Osteocyte (in vitro differentiated cells): ENCODE results near the gene DRAM1. TPM values are rescaled to one million over a fixed set of nuclear protein-coding genes. Genes with fewer than 3 reads are reported as not detected.

Experiments
- DNase-seq: peaks from one replicate; pipeline ENCODE4 v3.0.0; 2021; ENCODE audit warnings: mixed read lengths; ENCODE audit not compliant: unreplicated experiment; ENCODE audit errors: extremely low spot score
- H3K27ac Mint-ChIP-seq: one replicate; pipeline ENCODE4 v1.8.0; 2021; ENCODE audit warnings: mild to moderate bottlenecking, mixed read lengths; ENCODE audit not compliant: unreplicated experiment
- H3K27me3 Mint-ChIP-seq: one replicate; pipeline ENCODE4 v1.8.0; 2021; ENCODE audit warnings: mixed read lengths; ENCODE audit not compliant: unreplicated experiment
- H3K36me3 Mint-ChIP-seq: one replicate; pipeline ENCODE4 v1.8.0; 2021; ENCODE audit warnings: mixed read lengths; ENCODE audit not compliant: unreplicated experiment
- H3K4me1 Mint-ChIP-seq: one replicate; pipeline ENCODE4 v1.8.0; 2021; ENCODE audit warnings: mixed read lengths; ENCODE audit not compliant: unreplicated experiment
- H3K4me3 Mint-ChIP-seq: one replicate; pipeline ENCODE4 v1.8.0; 2021; ENCODE audit warnings: mild to moderate bottlenecking, moderate library complexity, mixed read lengths; ENCODE audit not compliant: unreplicated experiment
- H3K9me3 Mint-ChIP-seq: one replicate; pipeline ENCODE4 v1.8.0; 2021; ENCODE audit warnings: mixed read lengths; ENCODE audit not compliant: unreplicated experiment
- CTCF ChIP-seq: fragments of 200-600 bp; sonication (generic); IDR thresholded peaks from 2 replicates; pipeline ENCODE4 v1.5.0; 2021; ENCODE audit warnings: antibody characterized with exemption, mild to moderate bottlenecking, moderate library complexity
- total RNA-seq: library from RNA; stranded (reverse); gene quantifications from 2 replicates; pipeline ENCODE4 v1.2.1, GENCODE V29; 2021

The DRAM1 gene
- total RNA-seq, 1 donor from 2014 or later: 20.0 TPM

GRCh38 chr12:101923045-101923718 is 45.8 kb downstream of the DRAM1 start:
- Mint-ChIP-seq H3K4me3 (no peak overlapping the region), H3K27me3 (no peaks in the 10 kb centered on the region), H3K4me1 (peaks cover 3% of the 10 kb centered on the region), H3K27ac (no peak overlapping the region), H3K9me3 (no peaks in the 10 kb centered on the region), H3K36me3 (no peaks in the 10 kb centered on the region)
- no peak for TF ChIP-seq CTCF
- no peak for DNase-seq

- no peaks in the 10 kb centered on the region for H3K36me3 Mint-ChIP-seq
- no peaks in the 10 kb centered on the region for H3K27me3 Mint-ChIP-seq
- H3K9me3 Mint-ChIP-seq: no peaks in the 10 kb centered on the region
- DNase-seq: no peak
- no peaks in the 10 kb centered on the region for H3K4me1 Mint-ChIP-seq
- no peak overlapping the region for H3K4me3 Mint-ChIP-seq
- H3K27ac Mint-ChIP-seq: no peak overlapping the region
- no peak for TF ChIP-seq CTCF
These were observed 47.2 kb downstream of the DRAM1 start for GRCh38 chr12:101924618-101925017.

- no peaks in the 10 kb centered on the region for H3K4me1 Mint-ChIP-seq
- no peaks in the 10 kb centered on the region for H3K36me3 Mint-ChIP-seq
- DNase-seq: no peak
- H3K9me3 Mint-ChIP-seq: no peaks in the 10 kb centered on the region
- H3K27me3 Mint-ChIP-seq: no peaks in the 10 kb centered on the region
- H3K27ac Mint-ChIP-seq: no peak overlapping the region
- no peak for TF ChIP-seq CTCF
- H3K4me3 Mint-ChIP-seq: no peak overlapping the region
These were observed 48.0 kb downstream of the DRAM1 start for GRCh38 chr12:101925361-101925760.

GRCh38 chr12:101925935-101926334 is 48.6 kb downstream of the DRAM1 start:
- no peak for DNase-seq

GRCh38 chr12:101927036-101927435 is 49.7 kb downstream of the DRAM1 start:
- no peak overlapping the region for H3K4me3 Mint-ChIP-seq

More at GRCh38 chr12:101925935-101926334, 48.6 kb downstream of the DRAM1 start:
- H3K27me3 Mint-ChIP-seq: no peaks in the 10 kb centered on the region
- no peaks in the 10 kb centered on the region for H3K9me3 Mint-ChIP-seq
- no peak overlapping the region for H3K27ac Mint-ChIP-seq
- TF ChIP-seq CTCF: no peak
- H3K36me3 Mint-ChIP-seq: no peaks in the 10 kb centered on the region
- H3K4me1 Mint-ChIP-seq: no peaks in the 10 kb centered on the region
- no peak overlapping the region for H3K4me3 Mint-ChIP-seq

More at GRCh38 chr12:101927036-101927435, 49.7 kb downstream of the DRAM1 start:
- Mint-ChIP-seq H3K27me3 (no peaks in the 10 kb centered on the region), H3K27ac (no peak overlapping the region), H3K36me3 (no peaks in the 10 kb centered on the region), H3K9me3 (no peaks in the 10 kb centered on the region), H3K4me1 (no peaks in the 10 kb centered on the region)
- DNase-seq: no peak
- no peak for TF ChIP-seq CTCF
